SK-N-SH treated with all-trans-retinoic acid at 6 μM for 48 hours (cell line): ENCODE results near the gene SLC22A23.

ENCODE experiments used
- BACH2 ChIP-seq: fragments of 250-450 bp; sonication (Bioruptor Pico); IDR thresholded peaks from 2 replicates; pipeline ENCODE4 v1.9.0; 2021; ENCODE audit warnings: mild to moderate bottlenecking, borderline replicate concordance
- ZFP3 ChIP-seq: fragments of 250-450 bp; sonication (Bioruptor Pico); IDR thresholded peaks from 2 replicates; pipeline ENCODE4 v1.5.0; 2020; ENCODE audit warnings: mild to moderate bottlenecking, moderate library complexity
- ZFP30 ChIP-seq: fragments of 450-650 bp; formaldehyde crosslinking; IDR thresholded peaks from 2 replicates; pipeline ENCODE4 v1.5.0; 2022; ENCODE audit warnings: mild to moderate bottlenecking, moderate library complexity
- ZNF565 ChIP-seq: fragments of 450-650 bp; formaldehyde crosslinking; conservative IDR thresholded peaks from 2 replicates; pipeline ENCODE4 v1.5.0; 2020; ENCODE audit warnings: low read depth, mild to moderate bottlenecking, moderate library complexity

- TF ChIP-seq ZNF565 (no peak), ZFP30 (no peak), ZFP3 (CRISPR knock-in tag) (no peak), BACH2 (no peak)
These were observed 119.9 kb downstream of the SLC22A23 start for GRCh38 chr6:3336859-3337515.
